SJCRH30 (cell line): Measurements from ENCODE around the gene HRC. TPM values are rescaled to one million over a fixed set of nuclear protein-coding genes. Genes with fewer than 3 reads are reported as not detected.
"Not testable (repeated sequence)": the region's sequence is repeated elsewhere in the genome, so short reads cannot be mapped to it uniquely, and the experiment has no call there.

Experiments used
- DNase-seq, 2 experiments: peaks; one replicate each; pipeline ENCODE4 v3.0.0-alpha.2; 2015 to 2020
- H3K27ac ChIP-seq: fragments of 250-450 bp; sonication (Bioruptor Pico); 2 replicates; pipeline ENCODE4 v1.5.1; 2020; ENCODE audit warnings: mild to moderate bottlenecking, moderate library complexity
- H3K27me3 ChIP-seq: fragments of 250-450 bp; sonication (Bioruptor Pico); 2 replicates; pipeline ENCODE4 v1.5.1; 2020; ENCODE audit warnings: mild to moderate bottlenecking, moderate library complexity
- H3K36me3 ChIP-seq: fragments of 250-450 bp; sonication (Bioruptor Pico); 2 replicates; pipeline ENCODE4 v1.5.1; 2020; ENCODE audit warnings: mild to moderate bottlenecking, moderate library complexity
- H3K4me1 ChIP-seq: fragments of 250-450 bp; sonication (Bioruptor Pico); 2 replicates; pipeline ENCODE4 v1.5.1; 2020; ENCODE audit warnings: mild to moderate bottlenecking, moderate library complexity
- H3K4me3 ChIP-seq: fragments of 250-450 bp; sonication (Bioruptor Pico); 2 replicates; pipeline ENCODE4 v1.5.1; 2020; ENCODE audit warnings: mild to moderate bottlenecking, moderate library complexity
- H3K9me3 ChIP-seq: fragments of 250-450 bp; sonication (Bioruptor Pico); replicated peaks from 2 replicates; pipeline ENCODE4 v1.5.1; 2020; ENCODE audit warnings: mild to moderate bottlenecking, moderate library complexity
- total RNA-seq: library from RNA; depleted of rRNA; stranded (reverse); fragments of >200 nt; shearing (Covaris generic); gene quantifications from 2 replicates; pipeline ENCODE4 v1.2.3, GENCODE V29; 2014; rRNA removed

Gene HRC
- total RNA-seq: 2.1 and 3.2 TPM in 2 replicates

- peak within 1 kb of the TSS; percentile 61 for H3K27ac ChIP-seq
- peak; percentile 21 to 40 for DNase-seq
- H3K4me3 ChIP-seq: no peak within 1 kb of the TSS
- H3K36me3 ChIP-seq: no peaks in the 10 kb centered on the region
- no peaks in the 10 kb centered on the region for H3K9me3 ChIP-seq
- peaks cover 17% of the 10 kb centered on the region for H3K4me1 ChIP-seq
- H3K27me3 ChIP-seq: no peaks in the 10 kb centered on the region
Observed at GRCh38 chr19:49155005-49155819, at the start of gene HRC. TSS of gene HRC (minus strand) at chr19:49155396. CDS start at chr19:49155237, 159 bp downstream.

DNA sequence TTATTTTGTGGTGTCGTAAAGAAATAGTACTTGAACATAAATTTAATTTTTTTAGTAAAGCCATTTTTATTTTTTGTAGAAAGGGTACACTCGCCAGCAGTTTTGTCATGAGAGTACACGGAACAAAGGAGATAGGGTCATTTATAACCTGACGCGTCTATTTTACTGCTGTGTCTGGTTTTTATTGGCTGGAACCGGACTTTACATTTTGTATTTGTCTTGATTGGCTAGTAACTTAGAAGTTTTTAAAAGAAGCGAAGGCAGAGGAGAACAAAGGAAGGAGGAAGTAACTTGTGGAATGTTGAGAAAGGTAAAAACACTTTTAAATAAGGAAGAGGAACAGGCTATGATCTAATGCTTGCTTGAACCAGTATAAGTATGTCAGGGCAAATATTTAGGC, 45.8 kb upstream of the HRC start:
- no peak for DNase-seq
- Histone ChIP-seq H3K27me3 (no peaks in the 10 kb centered on the region), H3K36me3 (no peaks in the 10 kb centered on the region), H3K27ac (no peak overlapping the region), H3K4me3 (no peak overlapping the region), H3K4me1 (no peaks in the 10 kb centered on the region), H3K9me3 (no peaks in the 10 kb centered on the region)

DNA sequence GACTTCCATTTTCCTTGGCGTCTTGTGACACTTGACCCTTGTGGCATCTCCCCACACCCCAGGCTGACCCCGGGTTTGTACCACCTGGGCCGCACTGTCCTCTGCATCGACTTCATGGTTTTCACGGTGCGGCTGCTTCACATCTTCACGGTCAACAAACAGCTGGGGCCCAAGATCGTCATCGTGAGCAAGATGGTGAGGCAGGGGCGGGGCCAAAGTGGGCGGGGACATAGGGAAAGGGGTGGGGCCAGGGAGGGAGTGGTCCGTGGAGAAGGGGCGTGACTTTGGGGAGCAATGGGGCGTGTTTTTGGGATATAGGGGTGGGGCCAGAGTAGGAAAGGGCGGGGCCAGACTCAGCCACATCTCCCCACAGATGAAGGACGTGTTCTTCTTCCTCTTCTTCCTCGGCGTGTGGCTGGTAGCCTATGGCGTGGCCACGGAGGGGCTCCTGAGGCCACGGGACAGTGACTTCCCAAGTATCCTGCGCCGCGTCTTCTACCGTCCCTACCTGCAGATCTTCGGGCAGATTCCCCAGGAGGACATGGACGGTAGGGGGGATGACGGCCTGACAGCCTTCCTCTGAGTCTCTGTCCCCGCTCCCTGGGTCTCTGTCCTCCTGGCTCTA, 45.2 kb upstream of the HRC start:
- Histone ChIP-seq H3K4me1 (no peaks in the 10 kb centered on the region), H3K4me3 (no peak overlapping the region), H3K36me3 (no peaks in the 10 kb centered on the region), H3K9me3 (no peaks in the 10 kb centered on the region), H3K27me3 (no peaks in the 10 kb centered on the region), H3K27ac (no peak overlapping the region)
- peak; percentile 39 for DNase-seq

- no peak for DNase-seq
- no peak overlapping the region for H3K27ac ChIP-seq
Observed at GRCh38 chr19:49196527-49197240, 41.5 kb upstream of the HRC start.

DNA sequence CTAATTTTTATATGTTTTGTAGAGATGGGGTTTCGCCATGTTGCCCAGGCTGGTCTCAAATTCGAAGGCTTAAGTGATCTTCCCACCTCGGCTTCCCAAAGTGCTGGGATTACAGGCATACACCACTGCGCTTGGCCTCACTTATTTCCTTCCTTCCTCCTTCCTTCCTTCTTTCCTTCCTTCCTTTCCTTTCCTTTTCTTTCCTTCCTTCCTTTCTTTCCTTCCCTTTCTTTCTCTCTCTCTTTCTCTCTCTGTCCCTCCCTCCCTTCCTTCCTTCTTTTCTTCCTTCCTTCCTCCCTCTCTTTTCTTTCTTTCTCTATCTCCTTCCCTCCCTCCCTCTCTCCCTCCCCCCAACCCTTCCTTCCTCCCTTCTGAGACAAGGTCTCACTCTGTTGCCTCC, 39.2 kb upstream of the HRC start:
- Histone ChIP-seq H3K27ac (no peak overlapping the region), H3K4me3 (no peak overlapping the region), H3K4me1 (no peaks in the 10 kb centered on the region), H3K36me3 (no peaks in the 10 kb centered on the region), H3K9me3 (no peaks in the 10 kb centered on the region), H3K27me3 (no peaks in the 10 kb centered on the region)
- DNase-seq: no peak

More at GRCh38 chr19:49196527-49197240, 41.5 kb upstream of the HRC start:
- H3K9me3 ChIP-seq: no peaks in the 10 kb centered on the region
- H3K4me3 ChIP-seq: no peak overlapping the region
- no peaks in the 10 kb centered on the region for H3K36me3 ChIP-seq
- no peaks in the 10 kb centered on the region for H3K4me1 ChIP-seq
- H3K27me3 ChIP-seq: no peaks in the 10 kb centered on the region

DNA sequence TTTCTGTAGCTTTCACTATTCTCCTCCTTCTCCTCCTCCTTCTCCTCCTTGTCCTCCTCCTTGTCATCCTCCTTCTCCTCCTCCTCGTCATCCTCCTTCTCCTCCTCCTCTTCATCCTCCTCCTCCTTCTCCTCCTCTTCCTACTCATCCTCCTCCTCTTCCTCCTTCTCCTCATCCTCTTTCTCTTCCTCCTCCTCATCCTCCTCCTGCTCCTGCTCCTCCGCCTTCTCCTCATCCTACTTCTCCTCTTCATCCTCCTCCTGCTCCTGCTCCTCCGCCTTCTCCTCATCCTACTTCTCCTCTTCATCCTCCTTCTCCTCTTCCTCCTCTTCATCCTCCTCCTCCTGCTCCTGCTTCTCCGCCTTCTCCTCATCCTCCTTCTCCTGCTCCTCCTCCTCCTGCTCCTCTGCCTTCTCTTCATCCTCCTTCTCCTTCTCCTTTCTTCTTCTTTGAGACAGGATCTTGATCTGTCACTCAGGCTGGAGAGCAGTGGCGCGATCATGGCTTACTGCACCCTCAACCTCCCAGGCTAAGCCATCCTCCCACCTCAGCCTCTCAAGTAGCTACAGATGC, 38.7 kb upstream of the HRC start:
- Histone ChIP-seq H3K36me3 (no peaks in the 10 kb centered on the region), H3K4me3 (no peak overlapping the region), H3K27me3 (no peaks in the 10 kb centered on the region), H3K4me1 (no peaks in the 10 kb centered on the region), H3K9me3 (no peaks in the 10 kb centered on the region), H3K27ac (no peak overlapping the region)
- no peak for DNase-seq

DNA sequence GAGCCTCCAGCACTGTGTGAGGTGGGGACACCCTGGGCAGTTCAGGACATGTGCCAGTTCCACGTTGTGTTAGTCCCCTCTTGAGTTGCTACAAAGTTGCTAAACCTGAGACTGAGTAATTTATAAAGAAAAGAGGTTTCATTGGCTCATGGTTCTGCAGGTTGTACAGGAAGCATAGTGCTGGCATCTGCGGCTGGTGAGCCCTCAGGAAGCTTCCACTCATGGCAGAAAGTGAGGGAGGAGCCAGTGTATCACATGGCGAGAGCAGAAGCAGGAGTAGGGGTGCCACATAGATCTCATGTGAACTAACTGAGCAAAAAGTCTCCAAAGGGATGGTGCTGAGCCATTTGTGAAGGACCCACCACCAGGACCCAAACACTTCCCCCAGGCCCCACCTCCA, 35.6 kb upstream of the HRC start:
- Histone ChIP-seq H3K27ac (no peak overlapping the region), H3K4me1 (no peaks in the 10 kb centered on the region), H3K36me3 (no peaks in the 10 kb centered on the region), H3K4me3 (no peak overlapping the region), H3K9me3 (no peaks in the 10 kb centered on the region), H3K27me3 (no peaks in the 10 kb centered on the region)
- DNase-seq: no peak

DNA sequence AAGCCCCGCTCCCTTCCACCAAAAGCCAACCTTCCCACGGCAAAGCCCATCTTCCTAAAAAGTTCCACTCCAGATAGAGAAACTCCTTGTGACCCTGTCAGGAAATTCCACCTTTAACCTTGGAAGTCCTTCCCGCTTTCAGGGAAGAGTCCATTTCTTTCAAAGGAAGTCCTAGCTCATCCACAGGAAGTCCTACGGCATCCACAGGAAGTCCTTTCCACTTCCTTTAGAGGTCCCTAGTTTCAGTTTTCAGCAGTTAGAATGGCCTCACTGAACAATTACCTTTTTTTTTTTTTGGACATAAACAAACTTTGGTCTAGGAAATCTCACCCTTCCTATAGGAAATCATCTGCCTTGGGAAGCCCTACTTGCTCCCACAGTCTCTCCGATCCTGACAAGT, 34.1 kb upstream of the HRC start:
- H3K4me1 ChIP-seq: no peaks in the 10 kb centered on the region
- H3K9me3 ChIP-seq: no peaks in the 10 kb centered on the region
- no peak for DNase-seq
- no peak overlapping the region for H3K27ac ChIP-seq
- H3K36me3 ChIP-seq: no peaks in the 10 kb centered on the region
- no peaks in the 10 kb centered on the region for H3K27me3 ChIP-seq
- no peak overlapping the region for H3K4me3 ChIP-seq

DNA sequence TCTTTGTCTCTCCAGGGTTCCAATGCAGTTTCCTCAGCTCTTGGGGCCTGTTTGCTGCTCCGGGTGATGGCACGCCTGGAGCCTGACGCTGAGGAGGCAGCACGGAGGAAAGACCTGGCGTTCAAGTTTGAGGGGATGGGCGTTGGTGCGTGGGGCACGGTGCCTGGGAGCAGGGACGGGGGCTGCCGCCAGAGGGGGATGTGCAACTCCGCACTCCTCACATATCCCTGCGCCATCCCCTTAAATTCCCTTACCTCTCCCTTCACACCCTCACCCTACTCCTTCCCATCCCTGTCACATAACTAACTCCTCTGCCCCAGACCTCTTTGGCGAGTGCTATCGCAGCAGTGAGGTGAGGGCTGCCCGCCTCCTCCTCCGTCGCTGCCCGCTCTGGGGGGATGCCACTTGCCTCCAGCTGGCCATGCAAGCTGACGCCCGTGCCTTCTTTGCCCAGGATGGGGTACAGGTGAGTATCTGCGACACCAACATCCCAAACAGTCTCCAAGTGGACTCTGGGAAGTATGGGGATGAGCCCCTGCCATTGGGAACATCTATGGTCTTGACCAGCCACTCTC, 33.5 kb upstream of the HRC start:
- no peaks in the 10 kb centered on the region for H3K9me3 ChIP-seq
- no peaks in the 10 kb centered on the region for H3K27me3 ChIP-seq
- no peak for DNase-seq
- H3K27ac ChIP-seq: no peak overlapping the region
- H3K36me3 ChIP-seq: no peaks in the 10 kb centered on the region
- H3K4me3 ChIP-seq: no peak overlapping the region
- H3K4me1 ChIP-seq: no peaks in the 10 kb centered on the region

DNA sequence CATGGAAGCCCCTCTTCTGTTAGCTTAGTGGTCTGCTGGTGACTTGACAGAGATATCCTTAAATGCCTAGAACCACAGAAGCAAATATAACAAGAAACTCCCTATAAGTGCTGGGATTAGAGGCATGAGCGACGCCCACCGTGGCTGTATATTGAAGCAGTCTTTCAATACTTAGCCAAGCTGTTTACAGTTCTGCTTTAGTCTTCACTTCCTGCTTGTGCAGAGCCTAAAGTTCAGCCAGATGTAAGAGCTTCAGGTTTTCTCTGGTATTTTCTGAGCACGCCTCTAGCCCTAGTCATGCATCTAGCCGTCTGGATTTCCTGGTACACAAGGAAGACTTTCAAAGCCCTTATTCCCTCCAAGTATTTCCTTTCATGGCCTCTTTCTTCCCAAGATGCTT, 30.9 kb upstream of the HRC start:
- no peaks in the 10 kb centered on the region for H3K9me3 ChIP-seq
- DNase-seq: no peak
- no peak overlapping the region for H3K27ac ChIP-seq
- no peaks in the 10 kb centered on the region for H3K27me3 ChIP-seq
- no peaks in the 10 kb centered on the region for H3K4me1 ChIP-seq
- H3K4me3 ChIP-seq: no peak overlapping the region
- H3K36me3 ChIP-seq: no peaks in the 10 kb centered on the region

GRCh38 chr19:49182848-49183375, 27.7 kb upstream of the HRC start:
- DNase-seq: no peak
- H3K27ac ChIP-seq: no peak overlapping the region
- no peaks in the 10 kb centered on the region for H3K27me3 ChIP-seq
- H3K9me3 ChIP-seq: no peaks in the 10 kb centered on the region
- H3K36me3 ChIP-seq: no peaks in the 10 kb centered on the region
- no peak overlapping the region for H3K4me3 ChIP-seq
- no peaks in the 10 kb centered on the region for H3K4me1 ChIP-seq

- not testable (repeated sequence) for H3K36me3 ChIP-seq, H3K4me3 ChIP-seq, DNase-seq, H3K27me3 ChIP-seq, H3K27ac ChIP-seq, H3K9me3 ChIP-seq, H3K4me1 ChIP-seq
Observed at GRCh38 chr19:49182010-49182847, 27.0 kb upstream of the HRC start.

DNA sequence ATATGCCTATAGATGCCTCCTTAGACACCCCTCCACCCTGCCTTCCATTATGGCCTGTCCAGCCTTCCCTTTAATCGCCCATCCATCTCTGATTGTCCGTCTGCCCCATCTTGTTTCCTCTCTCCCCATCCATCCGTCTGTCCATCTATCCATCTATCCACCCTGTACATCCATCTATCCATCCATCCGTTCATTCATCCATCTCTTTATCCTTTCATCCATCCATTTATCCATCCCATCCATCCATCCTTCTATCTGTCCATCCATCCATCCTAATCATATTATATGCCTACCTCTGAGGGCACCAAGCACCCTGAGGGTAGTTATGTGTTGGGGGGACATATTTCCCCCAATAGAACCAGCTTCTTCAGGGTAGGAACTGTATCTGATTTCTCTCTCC, 25.5 kb upstream of the HRC start:
- Histone ChIP-seq H3K27me3 (no peaks in the 10 kb centered on the region), H3K4me1 (no peaks in the 10 kb centered on the region), H3K36me3 (no peaks in the 10 kb centered on the region), H3K4me3 (no peak overlapping the region), H3K27ac (no peak overlapping the region), H3K9me3 (no peaks in the 10 kb centered on the region)
- no peak for DNase-seq

- Histone ChIP-seq H3K9me3 (no peaks in the 10 kb centered on the region), H3K4me1 (no peaks in the 10 kb centered on the region), H3K4me3 (no peak overlapping the region), H3K27me3 (no peaks in the 10 kb centered on the region), H3K27ac (no peak overlapping the region), H3K36me3 (no peaks in the 10 kb centered on the region)
- no peak for DNase-seq
Observed at GRCh38 chr19:49173198-49173597, 18.0 kb upstream of the HRC start.
